Mucosa of stomach (tissue), 1 donor: Measurements from ENCODE around the gene FBXL16.

ENCODE experiments used
- H3K27me3 ChIP-seq: one replicate; pipeline ENCODE4 v1.7.0; 2013; ENCODE audit warnings: mild to moderate bottlenecking, low read length; ENCODE audit not compliant: control insufficient read depth, insufficient read depth
- H3K36me3 ChIP-seq: one replicate; pipeline ENCODE4 v1.7.0; 2013; ENCODE audit warnings: low read length; ENCODE audit not compliant: control insufficient read depth, insufficient read depth
- H3K4me1 ChIP-seq: one replicate; pipeline ENCODE4 v1.7.0; 2013; ENCODE audit warnings: mild to moderate bottlenecking, low read length; ENCODE audit not compliant: control insufficient read depth, insufficient read depth
- H3K4me3 ChIP-seq: one replicate; pipeline ENCODE4 v1.7.0; 2013; ENCODE audit warnings: low read length
- H3K9ac ChIP-seq: one replicate; pipeline ENCODE4 v1.7.0; 2013; ENCODE audit warnings: mild to moderate bottlenecking, low read length, moderate library complexity
- H3K9me3 ChIP-seq: one replicate; pipeline ENCODE4 v1.7.0; 2013; ENCODE audit warnings: mild to moderate bottlenecking, low read length, moderate library complexity; ENCODE audit not compliant: control insufficient read depth
- donor health status: Pancreatic carcinoma.

Gene FBXL16

GRCh38 chr16:673399-673991 is 32.1 kb downstream of the FBXL16 start:
- Histone ChIP-seq H3K9ac (no peak overlapping the region), H3K4me3 (no peak overlapping the region), H3K9me3 (no peaks in the 10 kb centered on the region), H3K27me3 (peaks cover 6% of the 10 kb centered on the region), H3K36me3 (peaks cover 6% of the 10 kb centered on the region), H3K4me1 (peaks cover 38% of the 10 kb centered on the region)

GRCh38 chr16:672851-673250 is 32.8 kb downstream of the FBXL16 start:
- Histone ChIP-seq H3K27me3 (peaks cover 6% of the 10 kb centered on the region), H3K9ac (no peak overlapping the region), H3K4me3 (no peak overlapping the region), H3K9me3 (no peaks in the 10 kb centered on the region), H3K4me1 (peaks cover 38% of the 10 kb centered on the region), H3K36me3 (peaks cover 6% of the 10 kb centered on the region)

- Histone ChIP-seq H3K4me1 (peaks cover 39% of the 10 kb centered on the region), H3K9ac (no peak overlapping the region), H3K36me3 (peaks cover 6% of the 10 kb centered on the region)
These were observed 33.2 kb downstream of the FBXL16 start for GRCh38 chr16:672371-672770.

GRCh38 chr16:671353-672131 is 34.1 kb downstream of the FBXL16 start:
- H3K4me3 ChIP-seq, result no peak overlapping the region
- peaks cover 32% of the 10 kb centered on the region for H3K4me1 ChIP-seq
- peaks cover 6% of the 10 kb centered on the region for H3K27me3 ChIP-seq
- H3K36me3 ChIP-seq, result peaks cover 6% of the 10 kb centered on the region
- no peaks in the 10 kb centered on the region for H3K9me3 ChIP-seq
- H3K9ac ChIP-seq, result no peak overlapping the region

More at GRCh38 chr16:672371-672770, 33.2 kb downstream of the FBXL16 start:
- Histone ChIP-seq H3K4me3 (no peak overlapping the region), H3K27me3 (peaks cover 6% of the 10 kb centered on the region), H3K9me3 (no peaks in the 10 kb centered on the region)

GRCh38 chr16:670485-671352 is 34.9 kb downstream of the FBXL16 start:
- Histone ChIP-seq H3K27me3 (peaks cover 6% of the 10 kb centered on the region), H3K9ac (no peak overlapping the region), H3K4me1 (peaks cover 26% of the 10 kb centered on the region), H3K9me3 (no peaks in the 10 kb centered on the region), H3K4me3 (no peak overlapping the region), H3K36me3 (peaks cover 6% of the 10 kb centered on the region)

- H3K4me1 ChIP-seq, result peaks cover 19% of the 10 kb centered on the region
- peaks cover 6% of the 10 kb centered on the region for H3K36me3 ChIP-seq
- no peaks in the 10 kb centered on the region for H3K9me3 ChIP-seq
- H3K9ac ChIP-seq, result no peak overlapping the region
- H3K27me3 ChIP-seq, result no peaks in the 10 kb centered on the region
- no peak overlapping the region for H3K4me3 ChIP-seq
These were observed 35.9 kb downstream of the FBXL16 start for GRCh38 chr16:669666-670065.

- H3K4me3 ChIP-seq, result peak overlapping the region; percentile 67
- no peaks in the 10 kb centered on the region for H3K9me3 ChIP-seq
- H3K9ac ChIP-seq, result peak overlapping the region; percentile 81
- no peaks in the 10 kb centered on the region for H3K27me3 ChIP-seq
- peaks cover 6% of the 10 kb centered on the region for H3K36me3 ChIP-seq
- H3K4me1 ChIP-seq, result peaks cover 15% of the 10 kb centered on the region
These were observed 37.0 kb downstream of the FBXL16 start for GRCh38 chr16:668519-669171.

GRCh38 chr16:667780-668518 is 37.7 kb downstream of the FBXL16 start, which contains the start of gene RHOT2:
Gene RHOT2 (plus strand): TSS chr16:668132. CDS start chr16:668200, 68 bp downstream.
- H3K9me3 ChIP-seq, result no peaks in the 10 kb centered on the region
- H3K4me3 ChIP-seq, result peak within 1 kb of the TSS; percentile 67
- H3K27me3 ChIP-seq, result no peaks in the 10 kb centered on the region
- H3K9ac ChIP-seq, result peak within 1 kb of the TSS; percentile 81
- H3K4me1 ChIP-seq, result peaks cover 15% of the 10 kb centered on the region
- H3K36me3 ChIP-seq, result peaks cover 6% of the 10 kb centered on the region

- Histone ChIP-seq H3K9me3 (no peaks in the 10 kb centered on the region), H3K4me1 (peaks cover 15% of the 10 kb centered on the region), H3K27me3 (no peaks in the 10 kb centered on the region), H3K36me3 (peaks cover 6% of the 10 kb centered on the region), H3K9ac (peak overlapping the region; percentile 81), H3K4me3 (no peak overlapping the region)
These were observed 38.4 kb downstream of the FBXL16 start for GRCh38 chr16:667113-667779.

- no peak overlapping the region for H3K9ac ChIP-seq
- H3K9me3 ChIP-seq, result no peaks in the 10 kb centered on the region
- H3K27me3 ChIP-seq, result no peaks in the 10 kb centered on the region
- no peak overlapping the region for H3K4me3 ChIP-seq
- H3K36me3 ChIP-seq, result peaks cover 6% of the 10 kb centered on the region
- peaks cover 16% of the 10 kb centered on the region for H3K4me1 ChIP-seq
These were observed 39.0 kb downstream of the FBXL16 start for GRCh38 chr16:666572-666971.

- no peaks in the 10 kb centered on the region for H3K9me3 ChIP-seq
- no peak overlapping the region for H3K4me3 ChIP-seq
- no peaks in the 10 kb centered on the region for H3K36me3 ChIP-seq
- H3K4me1 ChIP-seq, result peaks cover 18% of the 10 kb centered on the region
- no peaks in the 10 kb centered on the region for H3K27me3 ChIP-seq
- H3K9ac ChIP-seq, result no peak overlapping the region
These were observed 43.0 kb downstream of the FBXL16 start for GRCh38 chr16:662597-662996.
